NCI-H510A (cell line): ENCODE results near the gene ETS1.

ENCODE experiments used
- DNase-seq: peaks from one replicate; lab custom pipeline; 2025; lab: John Stamatoyannopoulos, UW

Gene ETS1

DNA sequence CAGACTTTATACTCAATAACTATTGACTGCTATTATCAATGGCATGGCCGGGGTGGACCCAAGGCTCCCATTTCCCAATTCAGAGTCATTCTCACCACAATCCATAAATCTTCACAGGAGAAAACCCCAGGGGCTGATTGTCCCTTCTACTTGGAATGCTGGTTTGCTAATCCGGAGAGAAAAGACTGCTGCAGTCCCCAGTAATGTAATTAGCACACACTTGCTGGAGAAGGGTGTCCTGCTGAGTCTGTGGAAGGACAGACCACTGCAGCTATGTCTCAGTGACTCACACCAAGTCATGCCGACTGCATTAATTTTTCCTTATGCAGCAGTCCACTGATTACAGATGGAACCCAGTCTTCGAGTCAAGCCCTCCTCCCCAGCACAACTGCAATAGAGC, 5.9 kb upstream of the ETS1 start:
- DNase-seq = no peak

DNA sequence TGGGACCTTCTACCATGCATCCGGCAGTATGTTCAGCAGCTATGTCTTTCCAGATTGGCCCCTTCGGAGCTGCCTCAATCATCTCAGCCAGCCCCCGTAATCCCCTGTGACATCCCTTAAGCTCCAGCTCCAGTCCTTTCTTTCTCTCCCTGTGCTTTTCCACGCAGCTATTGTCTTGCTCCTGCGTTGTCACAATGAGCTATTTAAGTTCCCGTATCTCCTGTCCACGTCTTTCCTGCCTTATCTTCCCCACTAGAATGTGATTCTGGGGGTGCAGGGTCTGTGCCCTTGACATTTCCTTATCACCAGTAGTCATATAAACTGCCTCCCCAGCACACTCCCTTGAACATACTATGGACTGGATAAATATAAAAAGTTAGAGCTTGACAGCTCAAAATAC, 5.1 kb upstream of the ETS1 start:
- no peak for DNase-seq

DNA sequence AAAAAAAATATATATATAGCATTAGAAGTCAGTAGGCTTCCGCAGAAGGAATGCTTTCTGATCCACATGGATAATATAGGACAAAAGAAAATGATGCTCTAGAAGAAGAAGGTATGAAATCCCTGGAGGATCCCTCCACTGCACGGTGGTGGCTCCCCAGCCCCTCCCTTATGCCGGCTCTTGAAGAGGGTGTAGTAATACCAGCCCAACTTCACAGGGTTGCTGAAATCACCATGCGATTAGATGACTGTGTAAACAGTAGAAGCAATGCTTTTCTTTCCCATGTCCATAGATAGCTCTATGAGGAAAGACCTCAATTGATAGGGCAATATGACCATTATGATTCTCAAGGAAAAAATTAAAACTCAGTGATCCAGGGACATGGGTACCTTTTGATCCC, 3.2 kb upstream of the ETS1 start:
- DNase-seq = peak; percentile 36

DNA sequence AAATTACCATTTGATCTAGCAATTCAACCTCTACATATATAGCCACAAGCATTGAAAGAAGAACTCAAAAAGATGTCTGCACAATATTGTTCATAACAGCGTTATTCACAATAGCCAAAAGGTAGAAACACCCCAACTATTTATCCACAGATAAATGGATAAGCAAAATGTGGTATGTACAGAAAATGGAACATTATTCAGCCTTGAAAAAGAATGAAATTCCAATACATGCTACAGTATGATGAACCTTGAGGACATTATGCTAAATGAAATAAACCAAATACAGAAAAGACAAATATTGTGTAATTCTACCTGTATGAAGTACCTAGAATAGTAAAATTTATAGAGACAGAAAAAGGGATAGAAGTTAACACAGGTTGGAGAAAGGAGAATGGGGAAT, 2.6 kb upstream of the ETS1 start:
- DNase-seq = no peak

DNA sequence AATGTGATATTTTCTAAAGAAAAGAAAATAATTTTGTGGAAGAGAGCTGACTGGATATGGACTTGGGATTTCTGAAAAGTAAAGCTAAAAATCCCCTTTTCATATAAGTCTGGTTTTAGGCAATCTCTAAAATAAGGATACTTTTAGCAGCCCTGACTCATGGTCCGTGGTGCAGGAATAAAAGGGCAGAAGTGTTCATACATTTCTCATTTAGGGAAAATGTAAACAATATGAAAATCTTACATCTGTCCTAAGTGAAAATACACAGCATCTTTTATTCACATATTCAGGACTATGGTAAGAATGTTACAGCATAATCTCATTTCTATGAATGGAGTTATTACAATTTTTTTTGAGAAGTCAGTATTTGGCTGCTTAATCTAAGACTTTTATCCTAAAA, 735 bp upstream of the ETS1 start:
- DNase-seq = no peak

DNA sequence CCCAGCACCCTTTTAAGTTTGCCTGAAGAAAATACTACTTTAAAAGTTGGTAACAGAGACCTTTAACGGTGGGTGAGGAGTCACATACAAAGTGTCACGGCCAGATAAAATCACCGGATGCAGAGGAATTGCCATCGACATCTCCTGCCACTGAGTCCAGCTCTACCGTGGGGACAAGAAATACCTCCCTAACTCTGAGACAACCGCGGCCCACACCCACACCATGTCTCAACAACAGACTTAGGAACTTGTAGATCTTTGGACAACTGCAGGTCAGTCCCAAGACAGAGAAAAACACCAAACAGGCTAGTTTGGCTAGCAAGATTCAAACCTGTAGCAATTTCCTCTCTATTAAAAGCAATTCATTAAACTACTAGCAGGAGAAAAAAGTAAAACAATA, 669 bp downstream of the ETS1 start:
- no peak for DNase-seq

DNA sequence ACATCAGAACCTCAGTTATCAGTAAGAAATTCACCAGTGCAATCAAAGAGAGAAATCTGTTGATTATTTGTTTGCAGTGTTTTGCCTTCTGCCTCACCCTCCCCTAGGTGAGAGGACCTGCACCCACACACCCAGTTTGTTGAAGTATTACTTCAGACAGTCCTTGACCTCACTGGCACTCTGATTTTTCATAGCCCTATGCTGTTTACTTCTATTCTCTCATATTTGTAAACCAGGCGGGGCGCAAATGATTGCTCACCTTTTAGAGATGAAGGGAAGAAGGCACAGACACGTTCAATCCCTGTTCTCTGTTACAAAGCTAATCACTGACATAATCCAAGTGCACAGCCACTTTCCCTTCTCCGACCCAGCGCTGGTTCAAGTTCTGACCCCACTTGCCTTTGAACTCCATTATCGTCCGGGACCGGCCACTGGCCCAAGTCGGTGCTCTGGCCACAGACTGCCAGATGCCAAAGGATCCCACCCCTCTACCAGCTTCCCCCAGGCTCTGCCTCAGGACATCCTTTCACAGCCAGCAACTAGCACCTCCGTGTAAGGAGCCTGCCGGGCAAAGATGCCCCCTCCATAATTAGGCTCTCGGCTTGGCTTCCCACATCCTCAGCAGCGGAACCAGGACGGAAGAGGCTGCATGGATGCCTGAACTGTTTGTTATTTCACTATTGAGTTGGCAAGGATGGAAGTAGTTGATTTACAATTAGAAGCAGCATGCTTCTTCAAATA, 1.7 kb downstream of the ETS1 start:
- no peak for DNase-seq

DNA sequence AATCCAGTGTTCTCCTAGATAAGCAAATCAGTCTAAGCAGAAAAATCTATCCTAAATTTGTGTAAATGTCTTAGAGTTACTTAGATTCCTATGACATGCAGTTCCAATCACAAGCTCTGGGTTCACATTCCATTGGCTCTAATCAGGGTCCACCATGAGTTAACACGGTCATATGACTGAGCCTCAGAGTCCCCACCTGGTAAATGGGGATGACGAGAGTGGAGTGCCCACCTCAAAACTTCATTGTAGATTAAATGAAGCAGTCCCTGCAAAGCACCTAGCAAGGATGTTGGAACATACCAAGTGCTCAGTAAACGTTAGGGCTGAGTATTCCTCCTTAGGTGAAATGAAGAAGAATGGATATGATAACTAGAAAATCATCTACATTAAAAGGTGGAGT, 3.1 kb downstream of the ETS1 start:
- DNase-seq = no peak

DNA sequence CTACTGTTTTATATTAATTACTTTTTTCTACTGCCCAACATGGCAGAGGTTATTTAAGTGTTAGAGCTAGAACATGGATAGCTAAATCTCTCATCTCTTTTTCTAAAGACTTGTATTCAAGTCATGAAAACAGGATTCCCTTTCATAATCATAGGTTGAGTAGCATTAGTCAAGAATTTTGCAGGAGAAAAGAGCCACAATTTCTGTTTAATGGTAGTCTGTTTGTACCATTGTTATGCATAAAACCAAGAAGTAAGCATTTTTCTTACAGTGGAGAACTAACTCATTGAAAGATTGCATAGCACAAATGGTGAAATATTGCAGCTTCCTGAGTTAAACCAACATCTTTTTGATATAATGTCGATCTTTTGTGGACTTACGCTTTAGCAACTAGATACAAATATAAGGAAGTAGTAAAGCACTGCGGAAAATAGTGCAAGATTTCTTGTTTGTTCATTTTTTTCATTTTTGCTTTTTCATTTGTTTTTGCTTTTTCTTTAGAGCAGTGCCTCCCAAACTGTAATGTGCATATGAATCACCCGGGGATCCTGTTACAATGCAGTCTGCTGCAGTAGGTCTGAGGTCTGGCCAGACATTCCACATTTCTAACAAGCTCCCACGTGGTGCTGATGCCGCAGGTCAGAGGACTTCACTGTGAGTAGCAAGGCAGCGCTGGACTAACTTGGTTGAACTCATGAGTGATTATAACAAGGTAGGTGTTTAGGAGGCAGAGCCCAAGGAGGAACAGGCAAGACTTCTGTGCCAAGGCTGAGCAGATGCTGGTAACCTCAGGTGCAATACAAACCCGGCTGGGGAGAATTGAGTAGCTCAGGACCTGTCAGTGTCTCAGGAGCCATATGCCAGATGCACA, 4.6 kb downstream of the ETS1 start:
- peak; percentile 38 for DNase-seq

DNA sequence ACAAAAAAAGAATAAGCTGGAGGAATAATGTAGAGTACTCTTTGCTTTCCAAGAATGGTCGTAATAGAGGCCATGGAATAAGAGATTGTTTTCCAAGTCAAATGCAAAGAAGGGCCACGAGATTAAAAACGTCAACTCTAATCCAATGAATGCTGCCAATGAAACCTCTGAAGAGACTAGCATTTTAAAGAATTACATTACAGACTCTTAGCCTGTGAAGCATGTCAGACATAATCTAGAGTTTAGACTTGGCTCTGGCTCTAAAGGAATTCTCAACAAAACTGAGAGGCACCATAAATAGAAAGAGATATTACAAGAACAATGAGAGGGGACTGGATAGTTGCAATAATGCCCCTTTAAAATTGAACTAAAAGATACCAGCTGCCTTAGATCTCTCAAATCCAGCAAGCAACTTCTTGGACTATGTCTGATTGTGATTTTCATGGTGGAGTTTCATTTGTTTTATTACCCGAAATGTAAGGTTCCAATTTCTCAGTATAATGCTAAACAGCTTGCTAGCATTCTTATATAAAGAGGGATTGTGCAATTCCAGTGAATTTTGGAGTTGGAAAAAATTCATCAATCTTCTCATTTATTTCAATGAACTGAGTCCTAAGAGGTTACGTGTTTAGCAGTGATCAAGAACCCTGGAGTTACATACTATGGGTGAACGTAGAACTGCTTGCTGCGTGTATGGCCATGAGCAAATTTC, 5.6 kb downstream of the ETS1 start:
- DNase-seq = no peak

DNA sequence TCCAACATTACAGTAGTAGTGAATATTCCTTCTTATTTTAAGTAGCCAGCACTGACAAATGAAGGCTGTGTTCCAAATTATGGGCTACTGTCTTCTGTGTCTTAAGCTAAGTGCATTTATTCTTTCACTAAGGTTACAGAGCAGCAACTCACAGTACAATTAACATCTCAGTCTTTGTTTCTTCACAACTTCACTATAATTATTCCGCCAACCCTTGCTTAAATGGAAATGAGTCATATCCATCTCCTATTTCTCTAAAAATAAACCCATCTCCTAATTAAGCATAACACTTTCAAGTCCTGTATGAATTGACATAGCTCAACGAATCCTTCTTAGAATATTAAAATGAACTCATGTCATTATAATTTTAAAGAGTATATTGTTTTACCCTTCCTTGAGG, 6.7 kb downstream of the ETS1 start:
- no peak for DNase-seq

DNA sequence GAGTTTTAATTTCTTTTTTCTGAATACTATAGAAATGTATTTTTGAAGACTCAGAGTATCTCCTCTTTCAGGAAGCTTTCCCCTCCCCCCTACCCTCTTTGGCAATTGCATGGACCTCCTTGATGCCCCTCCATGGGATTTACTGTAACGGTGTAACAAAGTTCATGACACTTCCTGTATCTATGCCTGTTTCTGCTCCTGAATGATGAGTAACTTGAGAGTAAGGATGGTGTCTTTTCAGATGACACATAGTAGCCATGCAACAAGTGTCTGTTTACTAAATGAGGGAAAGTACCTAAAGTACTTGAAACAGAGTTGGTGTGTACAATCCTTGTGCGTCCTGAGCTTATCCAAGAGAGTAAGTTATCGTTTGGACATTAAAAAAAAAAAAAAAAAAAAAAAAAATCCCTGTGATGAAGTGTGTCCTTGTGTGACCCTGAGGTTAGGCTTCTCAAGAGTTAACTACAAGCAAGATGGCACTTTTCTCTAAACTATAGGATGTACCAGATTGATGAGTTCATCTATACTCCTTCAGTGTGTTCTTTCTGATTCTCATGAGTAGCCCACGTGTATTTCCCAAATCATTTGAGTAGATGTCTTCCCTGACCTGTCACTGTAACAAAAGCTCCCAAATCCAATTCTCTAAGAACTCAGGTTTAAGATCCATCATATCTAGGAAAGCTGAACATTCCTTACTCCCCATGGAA, 7.4 kb downstream of the ETS1 start:
- no peak for DNase-seq

DNA sequence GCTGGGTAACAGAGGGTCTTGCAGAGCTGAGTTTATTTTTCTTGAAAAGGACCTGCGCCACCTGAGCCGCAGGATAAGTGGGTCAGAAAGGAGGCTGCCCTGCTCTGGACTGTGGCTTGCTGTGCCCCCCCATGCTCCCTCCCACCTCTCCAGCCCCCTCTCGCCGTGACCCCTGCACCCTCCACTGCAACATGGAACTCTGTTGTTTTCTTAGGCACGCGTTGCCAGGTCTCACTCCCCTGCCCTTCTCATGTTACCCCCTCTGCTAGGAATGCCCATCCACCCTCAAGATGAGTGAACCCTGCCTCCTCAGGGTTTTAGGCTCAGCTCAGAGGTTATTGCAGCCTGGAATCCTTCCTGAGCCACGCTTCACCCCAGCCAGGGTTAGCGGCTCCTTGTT, 10.8 kb downstream of the ETS1 start:
- DNase-seq = no peak

DNA sequence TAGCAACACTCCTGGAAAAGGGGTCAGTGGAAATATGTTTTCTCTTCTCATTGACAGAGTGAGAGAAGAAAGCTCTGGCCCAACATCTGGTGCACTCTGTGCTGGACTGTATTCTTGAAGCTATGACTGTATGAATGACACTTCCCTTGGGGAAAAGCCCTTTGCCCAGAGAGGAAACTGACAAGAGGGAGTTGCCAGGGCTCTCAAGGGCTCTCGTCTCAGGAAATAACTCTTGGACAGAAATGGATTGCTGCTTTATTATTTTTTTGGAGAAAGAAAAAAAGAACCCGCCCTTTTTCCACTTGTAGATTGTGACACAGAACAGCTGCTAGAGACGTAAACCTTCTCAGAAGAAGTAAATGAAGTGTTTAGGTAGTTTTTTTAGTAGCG, 11.4 kb downstream of the ETS1 start:
- no peak for DNase-seq

DNA sequence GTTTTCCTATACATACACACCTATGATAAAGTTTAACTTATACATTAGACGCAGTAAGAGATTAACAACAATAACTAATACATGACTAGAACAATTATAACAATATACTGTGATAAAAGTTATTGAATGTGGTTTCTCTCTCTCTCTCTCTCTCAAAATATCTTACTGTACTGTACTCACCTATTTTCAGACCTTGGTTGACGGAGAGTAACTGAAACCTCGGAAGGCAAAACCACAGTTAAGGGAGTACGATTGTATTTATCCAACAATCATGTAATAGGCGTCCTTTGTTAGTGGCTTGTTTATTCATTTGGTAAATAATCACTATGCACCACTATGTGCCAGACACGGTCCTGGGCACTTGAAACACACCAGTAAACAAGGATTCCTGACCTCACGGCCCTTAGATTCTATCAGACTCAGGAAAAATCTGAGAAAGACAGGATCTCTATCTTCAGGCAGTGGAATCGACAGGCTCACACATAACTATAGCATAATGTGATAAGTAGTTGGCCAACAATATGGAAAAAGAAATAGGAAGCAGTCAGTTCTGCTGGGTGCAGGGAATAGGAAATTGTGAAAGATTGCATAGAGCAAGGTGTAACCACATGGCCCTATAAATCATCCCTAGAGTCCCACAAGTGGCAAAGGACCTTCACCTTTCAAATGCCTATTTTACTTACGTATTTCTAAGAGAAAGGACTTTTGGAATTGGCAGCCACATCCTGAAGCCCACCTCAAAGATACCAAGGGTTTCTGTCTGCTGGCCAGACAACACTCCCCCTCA, 12.0 kb downstream of the ETS1 start:
- DNase-seq = no peak

DNA sequence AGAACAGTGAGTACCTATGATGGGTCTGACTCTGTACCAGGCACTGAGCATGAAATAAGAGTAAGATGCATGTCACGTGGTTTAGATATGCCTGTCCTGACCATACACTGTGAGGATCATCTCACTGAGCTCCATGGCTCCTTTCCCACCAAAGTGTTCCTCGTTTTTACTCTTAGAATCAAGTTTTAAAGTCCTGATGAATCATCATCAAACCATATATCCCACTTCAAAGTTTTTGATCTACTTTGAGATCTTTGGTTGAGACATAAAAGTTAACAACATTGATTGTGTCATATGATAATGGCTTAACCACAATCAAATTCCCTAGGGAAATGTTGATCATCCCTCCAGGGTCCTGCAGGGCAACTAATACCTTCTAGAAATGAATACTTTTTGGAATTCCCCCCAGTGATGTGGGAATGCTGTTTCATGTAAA, 12.8 kb downstream of the ETS1 start:
- no peak for DNase-seq

DNA sequence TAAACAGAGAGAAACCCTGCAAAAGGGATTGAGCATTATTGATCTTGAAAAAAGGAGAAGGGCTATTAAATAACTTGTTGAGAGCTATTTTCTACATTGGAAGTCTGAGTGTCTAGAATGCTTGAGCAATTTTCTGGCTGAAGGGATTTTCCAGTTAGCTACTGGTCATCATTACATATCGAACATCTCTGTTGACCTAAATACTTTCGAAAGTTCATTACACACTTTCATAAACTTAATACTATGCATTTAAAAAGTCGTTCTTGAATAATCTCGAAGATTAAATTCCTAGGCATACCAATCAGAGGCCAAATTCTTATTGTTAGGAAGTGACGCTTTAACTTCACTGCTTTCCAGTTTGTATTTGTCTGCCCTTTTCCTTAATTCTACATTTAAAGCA, 13.7 kb downstream of the ETS1 start:
- DNase-seq = no peak

DNA sequence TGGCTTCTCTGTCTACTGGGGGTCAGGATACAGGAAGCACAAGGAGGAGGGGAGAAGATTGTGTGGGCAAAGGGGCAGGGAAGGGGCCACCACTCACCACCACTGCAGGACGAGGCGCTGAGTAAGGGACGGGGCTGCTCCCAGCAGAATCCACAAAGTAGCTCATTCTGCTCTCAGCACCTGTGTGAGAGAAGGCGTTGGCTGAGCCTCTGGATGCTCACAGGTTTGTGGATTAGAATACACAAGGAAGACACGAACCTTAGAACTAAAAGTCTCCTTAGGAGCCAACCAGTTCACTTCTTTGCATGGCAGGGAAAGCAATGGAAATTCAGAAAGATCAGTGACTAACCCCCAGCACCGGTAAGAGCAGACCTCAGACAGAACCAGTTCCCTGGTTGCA, 14.4 kb downstream of the ETS1 start:
- no peak for DNase-seq

DNA sequence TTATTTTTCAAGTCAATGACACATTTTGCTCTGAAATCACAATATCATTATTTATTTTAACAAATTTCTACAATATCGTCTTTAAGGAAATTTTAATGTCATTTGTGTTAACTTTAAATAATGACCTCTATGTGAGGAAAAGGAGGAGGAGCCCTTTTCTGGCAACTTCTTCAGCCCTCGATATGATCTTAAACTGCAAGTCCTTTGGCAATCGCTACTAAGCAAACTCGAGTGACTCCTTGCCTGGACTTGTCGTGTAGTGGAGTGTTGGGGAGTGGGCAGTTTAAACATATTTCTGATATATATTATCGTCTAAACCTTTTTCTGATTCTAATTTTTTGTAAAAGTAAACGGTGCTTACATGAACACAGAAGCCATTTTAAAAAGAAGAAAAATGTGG, 16.7 kb downstream of the ETS1 start:
- no peak for DNase-seq

DNA sequence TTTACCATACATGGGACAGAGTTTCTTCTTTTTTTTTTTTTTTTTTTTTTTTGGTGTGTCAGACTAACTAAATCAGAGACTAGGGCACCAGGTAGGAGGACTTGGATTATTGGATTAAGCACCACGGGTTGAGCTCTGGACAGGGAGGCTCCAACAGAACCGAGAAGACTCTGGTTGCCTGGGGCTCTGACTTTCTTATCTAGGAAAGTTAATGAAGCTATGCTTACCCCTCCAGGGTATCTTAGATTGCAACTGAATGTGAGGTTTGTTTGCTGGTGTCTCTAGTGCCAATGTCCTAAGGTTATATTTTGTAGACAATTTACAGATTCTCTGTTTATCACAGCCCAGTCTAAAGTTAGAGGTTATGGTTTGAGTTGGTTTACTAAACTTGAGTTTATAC, 18.1 kb downstream of the ETS1 start:
- no peak for DNase-seq

DNA sequence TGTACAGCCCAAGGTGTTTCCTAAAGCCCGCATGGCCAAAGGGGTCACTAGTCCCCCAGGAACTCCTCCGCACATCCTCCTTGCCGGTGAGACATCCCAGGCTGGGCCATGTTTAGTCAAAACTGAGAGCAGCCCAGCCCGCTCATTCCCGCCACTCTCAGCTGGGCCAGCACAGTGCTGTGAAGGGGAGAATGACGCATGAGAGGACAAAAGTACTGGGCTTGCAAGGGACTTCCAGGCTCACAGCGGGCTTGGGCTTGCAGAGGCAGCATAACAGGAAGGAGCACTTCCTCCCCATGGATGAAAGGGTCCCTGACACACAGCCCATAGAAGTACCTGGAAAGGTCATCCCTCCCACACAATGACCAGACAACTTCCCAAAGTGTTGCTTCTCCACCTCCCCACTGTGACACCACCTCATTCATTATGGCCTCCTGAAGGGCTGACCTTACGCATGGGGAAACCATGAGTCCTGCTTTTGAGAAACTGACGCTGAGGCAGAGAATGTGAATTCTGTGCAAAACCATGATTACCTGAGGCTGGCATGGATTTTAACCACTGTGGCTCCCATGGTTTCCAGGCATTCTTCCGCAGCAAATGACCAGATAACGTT, 19.1 kb downstream of the ETS1 start:
- no peak for DNase-seq
